ENCODE data around the gene DSEL.

- no peak for TF ChIP-seq POLR2A (IDR thresholded peaks at IDR 0.05)
- no peak for TF ChIP-seq CTCF (IDR thresholded peaks at IDR 0.05)
Observed at GRCh38 chr18:67550872-67551520, 34.5 kb upstream of the DSEL start.

Measured in testis (tissue), 2 donors.